Measurements from ENCODE around the gene USP12. TPM values are rescaled to one million over a fixed set of nuclear protein-coding genes. Genes with fewer than 3 reads are reported as not detected.

USP12 gene
- polyA plus RNA-seq, 3 donors = 12.8 to 23.4 (median 14.5) TPM

DNA sequence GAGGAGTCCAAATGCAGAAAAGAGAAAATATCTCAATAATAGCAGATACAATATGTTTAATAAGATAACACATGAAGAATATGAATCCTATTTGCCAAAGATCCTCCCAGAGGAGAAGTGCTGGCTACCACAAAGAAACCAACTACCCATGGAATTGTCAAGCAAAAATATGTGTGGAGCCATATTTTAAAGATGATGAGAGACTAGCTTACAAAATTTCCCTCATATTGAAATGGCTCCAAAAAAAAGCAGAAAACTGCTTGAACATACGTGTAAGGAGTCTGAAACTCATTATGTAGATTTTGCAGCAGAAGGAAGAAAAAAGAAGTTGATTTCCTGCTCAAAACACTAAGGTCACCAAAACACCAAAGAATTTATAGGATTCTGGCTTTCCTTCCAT is 94.2 kb downstream of the USP12 start:
- Histone ChIP-seq H3K79me2 (ENCODE audit: insufficient read depth, low read length) (no peaks in the 10 kb centered on the region), H3K4me2 (replicated peaks; ENCODE audit: extremely low read depth, low read length, poor library complexity, severe bottlenecking) (no peak overlapping the region), H3K27me3 (ENCODE audit: control insufficient read depth in 2 of 2, insufficient read depth in 2 of 2, low read length in 2 of 2) (no peaks in the 10 kb centered on the region), H3K27ac (ENCODE audit: low read depth in 1 of 2, low read length in 2 of 2) (no peak overlapping the region), H4K20me1 (ENCODE audit: insufficient read depth, low read length) (no peaks in the 10 kb centered on the region), H3K4me1 (ENCODE audit: control insufficient read depth in 1 of 2, insufficient read depth in 2 of 2, low read length in 2 of 2) (no peaks in the 10 kb centered on the region), H3K4me3 (replicated peaks in 1 of 3; ENCODE audit: low read depth in 2 of 3, low read length in 3 of 3) (no peak overlapping the region), H3K9ac (ENCODE audit: insufficient read depth, low read length, poor library complexity, severe bottlenecking) (no peak overlapping the region), H3K9me3 (replicated peaks in 1 of 2; ENCODE audit: control insufficient read depth in 1 of 2, insufficient read depth in 1 of 2, low read length in 2 of 2) (no peaks in the 10 kb centered on the region), H3K36me3 (replicated peaks in 1 of 2; ENCODE audit: control insufficient read depth in 1 of 2, insufficient read depth in 2 of 2, low read length in 2 of 2) (peaks cover 17 to 57% of the 10 kb centered on the region in 2 donors), H2AFZ (ENCODE audit: insufficient read depth, low read depth, low read length, poor library complexity, severe bottlenecking) (no peak overlapping the region)
- no peaks in the 10 kb centered on the region for H3K9me3 Mint-ChIP-seq
- DNase-seq = no peak
- WGBS (ENCODE audit: insufficient coverage) = no CpG with 5 or more reads among the region's 1 CpG
- intact Hi-C loops (cut with micrococcal nuclease) = no loop called here
- H3K4me3 Mint-ChIP-seq = no peak overlapping the region
- no peaks in the 10 kb centered on the region for H3K4me1 Mint-ChIP-seq
- no peak overlapping the region for H3K27ac Mint-ChIP-seq
- H3K36me3 Mint-ChIP-seq = peaks cover 37 to 49% of the 10 kb centered on the region in 2 donors
- peaks cover 0 to 2% (median 0%) of the 10 kb centered on the region in 3 donors for H3K27me3 Mint-ChIP-seq (ENCODE audit: low read depth in 3 of 3)
- TF ChIP-seq, protein P1, sequence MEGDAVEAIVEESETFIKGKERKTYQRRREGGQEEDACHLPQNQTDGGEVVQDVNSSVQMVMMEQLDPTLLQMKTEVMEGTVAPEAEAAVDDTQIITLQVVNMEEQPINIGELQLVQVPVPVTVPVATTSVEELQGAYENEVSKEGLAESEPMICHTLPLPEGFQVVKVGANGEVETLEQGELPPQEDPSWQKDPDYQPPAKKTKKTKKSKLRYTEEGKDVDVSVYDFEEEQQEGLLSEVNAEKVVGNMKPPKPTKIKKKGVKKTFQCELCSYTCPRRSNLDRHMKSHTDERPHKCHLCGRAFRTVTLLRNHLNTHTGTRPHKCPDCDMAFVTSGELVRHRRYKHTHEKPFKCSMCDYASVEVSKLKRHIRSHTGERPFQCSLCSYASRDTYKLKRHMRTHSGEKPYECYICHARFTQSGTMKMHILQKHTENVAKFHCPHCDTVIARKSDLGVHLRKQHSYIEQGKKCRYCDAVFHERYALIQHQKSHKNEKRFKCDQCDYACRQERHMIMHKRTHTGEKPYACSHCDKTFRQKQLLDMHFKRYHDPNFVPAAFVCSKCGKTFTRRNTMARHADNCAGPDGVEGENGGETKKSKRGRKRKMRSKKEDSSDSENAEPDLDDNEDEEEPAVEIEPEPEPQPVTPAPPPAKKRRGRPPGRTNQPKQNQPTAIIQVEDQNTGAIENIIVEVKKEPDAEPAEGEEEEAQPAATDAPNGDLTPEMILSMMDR (IDR thresholded peaks at IDR 0.05) = no peak

DNA sequence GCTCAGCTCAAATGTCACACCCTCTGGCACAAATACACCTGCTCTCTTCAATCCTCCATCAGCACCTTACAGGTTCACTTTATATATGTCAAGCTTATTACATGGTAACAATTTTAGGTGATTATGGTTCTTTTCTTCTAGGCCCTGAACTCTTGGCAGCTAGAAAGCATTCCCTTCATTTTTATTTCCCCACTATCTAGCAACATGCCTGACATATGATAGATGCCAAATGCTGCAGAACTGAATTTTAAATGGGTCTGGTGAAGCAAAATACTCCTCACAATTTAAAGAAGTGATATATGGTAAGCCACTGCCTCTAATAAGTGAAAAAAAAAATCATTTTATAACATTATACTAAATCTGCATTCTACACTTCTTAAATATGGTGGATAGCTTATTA is 95.2 kb downstream of the USP12 start:
- Mint-ChIP-seq H3K27me3 (ENCODE audit: low read depth in 3 of 3) (peaks cover 0 to 2% (median 0%) of the 10 kb centered on the region in 3 donors), H3K27ac (no peak overlapping the region), H3K4me1 (no peaks in the 10 kb centered on the region), H3K36me3 (peaks cover 40 to 54% of the 10 kb centered on the region in 2 donors), H3K4me3 (no peak overlapping the region), H3K9me3 (no peaks in the 10 kb centered on the region)
- Histone ChIP-seq H3K4me2 (replicated peaks; ENCODE audit: extremely low read depth, low read length, poor library complexity, severe bottlenecking) (no peak overlapping the region), H3K27me3 (ENCODE audit: control insufficient read depth in 2 of 2, insufficient read depth in 2 of 2, low read length in 2 of 2) (no peaks in the 10 kb centered on the region), H3K9ac (ENCODE audit: insufficient read depth, low read length, poor library complexity, severe bottlenecking) (no peak overlapping the region), H2AFZ (ENCODE audit: insufficient read depth, low read depth, low read length, poor library complexity, severe bottlenecking) (no peak overlapping the region), H3K79me2 (ENCODE audit: insufficient read depth, low read length) (no peaks in the 10 kb centered on the region), H4K20me1 (ENCODE audit: insufficient read depth, low read length) (no peaks in the 10 kb centered on the region), H3K27ac (ENCODE audit: low read depth in 1 of 2, low read length in 2 of 2) (no peak overlapping the region), H3K4me3 (replicated peaks in 1 of 3; ENCODE audit: low read depth in 2 of 3, low read length in 3 of 3) (no peak overlapping the region), H3K36me3 (replicated peaks in 1 of 2; ENCODE audit: control insufficient read depth in 1 of 2, insufficient read depth in 2 of 2, low read length in 2 of 2) (peaks cover 17 to 53% of the 10 kb centered on the region in 2 donors), H3K9me3 (replicated peaks in 1 of 2; ENCODE audit: control insufficient read depth in 1 of 2, insufficient read depth in 1 of 2, low read length in 2 of 2) (no peaks in the 10 kb centered on the region), H3K4me1 (ENCODE audit: control insufficient read depth in 1 of 2, insufficient read depth in 2 of 2, low read length in 2 of 2) (no peaks in the 10 kb centered on the region)
- intact Hi-C loops (cut with micrococcal nuclease) = no loop called here
- TF ChIP-seq, protein P1 (IDR thresholded peaks at IDR 0.05) = no peak
- DNase-seq = no peak

Measured in CD14-positive monocyte (primary cell).